Measurements from ENCODE around the gene CUL5.

GRCh38 chr11:107991868-107992414 lies 16.8 kb upstream of the CUL5 start:
- TF ChIP-seq EZH2 (IDR thresholded peaks at IDR 0.05; ENCODE audit: insufficient read depth, poor library complexity, severe bottlenecking) (no peak), EZH2phosphoT487 (IDR thresholded peaks at IDR 0.05; ENCODE audit: insufficient read depth, low read depth) (no peak)

Measured in GM23248 (cell line).